Measurements from ENCODE around the gene SEPTIN1.
A peak's percentile ranks its signal among the peaks of the same experiment; 100 is the strongest.

Gene SEPTIN1, protein sequence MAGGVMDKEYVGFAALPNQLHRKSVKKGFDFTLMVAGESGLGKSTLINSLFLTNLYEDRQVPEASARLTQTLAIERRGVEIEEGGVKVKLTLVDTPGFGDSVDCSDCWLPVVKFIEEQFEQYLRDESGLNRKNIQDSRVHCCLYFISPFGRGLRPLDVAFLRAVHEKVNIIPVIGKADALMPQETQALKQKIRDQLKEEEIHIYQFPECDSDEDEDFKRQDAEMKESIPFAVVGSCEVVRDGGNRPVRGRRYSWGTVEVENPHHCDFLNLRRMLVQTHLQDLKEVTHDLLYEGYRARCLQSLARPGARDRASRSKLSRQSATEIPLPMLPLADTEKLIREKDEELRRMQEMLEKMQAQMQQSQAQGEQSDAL

DNA sequence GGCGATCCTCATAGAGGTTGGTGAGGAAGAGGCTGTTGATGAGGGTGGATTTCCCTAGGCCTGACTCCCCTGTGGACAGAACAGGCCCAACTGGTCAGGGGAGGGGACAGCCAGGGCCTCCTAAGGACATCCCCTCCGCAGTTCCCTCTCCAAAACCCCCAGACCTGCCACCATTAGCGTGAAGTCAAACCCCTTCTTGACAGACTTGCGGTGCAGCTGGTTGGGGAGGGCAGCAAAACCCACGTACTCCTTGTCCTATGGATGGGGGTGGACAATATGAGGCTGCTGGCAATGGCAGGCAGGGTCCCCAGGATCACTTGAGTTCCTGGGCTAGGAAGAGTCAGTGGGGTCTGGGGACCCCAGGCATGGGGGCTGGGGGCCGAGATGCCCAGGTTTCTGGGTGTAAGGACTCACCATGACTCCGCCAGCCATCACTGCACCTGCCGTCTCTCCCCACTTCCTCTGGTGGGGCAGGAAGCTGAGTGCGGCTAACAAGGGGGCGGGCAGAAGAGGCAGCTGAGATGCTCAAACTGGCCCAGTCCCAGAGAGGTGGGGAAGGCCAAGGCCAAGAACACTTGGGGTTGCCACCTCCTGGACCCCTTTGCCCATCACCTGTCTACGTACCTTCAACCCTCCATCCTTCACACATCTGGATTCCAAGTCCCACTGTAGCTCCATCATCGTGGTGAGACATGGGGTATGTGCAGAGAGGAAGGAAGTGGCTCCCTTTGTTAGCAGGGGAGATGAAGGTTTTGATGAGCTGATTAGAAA lies at the start of gene SEPTIN1:
Gene SEPTIN1 (minus strand): TSS at position 451 of the 771 bp plus-strand sequence. CDS start 19 bp downstream, at position 432.
- DNase-seq (ENCODE audit: low read depth in 2 of 2): peak; percentile 60 to 61

DNA sequence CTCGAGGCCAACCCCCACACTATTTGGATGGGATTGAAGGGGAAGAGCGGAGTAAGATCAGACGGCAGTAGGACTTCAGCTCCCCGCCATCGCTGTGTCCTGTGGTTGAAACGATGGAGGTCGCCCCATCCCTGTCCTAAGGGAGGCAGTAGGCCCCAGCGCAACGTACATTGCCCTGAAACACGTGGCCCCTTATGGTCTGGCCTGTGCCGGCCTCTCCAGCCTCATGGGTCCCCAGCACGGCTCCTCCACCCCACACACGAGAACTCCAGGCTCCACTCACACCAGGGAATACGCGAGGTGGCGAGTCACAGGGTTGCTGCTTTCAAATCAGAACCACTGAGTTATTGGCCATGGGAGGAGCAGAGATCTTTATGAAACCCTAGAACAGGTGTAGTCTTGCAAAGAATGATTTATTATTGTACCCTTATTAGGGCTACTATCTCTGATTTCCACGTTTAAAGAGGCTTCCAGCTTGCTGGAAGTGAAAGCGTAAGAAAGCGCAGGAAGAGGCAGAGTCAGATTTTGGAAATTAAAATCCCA lies 48.1 kb upstream of the SEPTIN1 start:
- peak in 1 of 2 donors; percentile 12 for DNase-seq (ENCODE audit: low read depth in 2 of 2)

DNA sequence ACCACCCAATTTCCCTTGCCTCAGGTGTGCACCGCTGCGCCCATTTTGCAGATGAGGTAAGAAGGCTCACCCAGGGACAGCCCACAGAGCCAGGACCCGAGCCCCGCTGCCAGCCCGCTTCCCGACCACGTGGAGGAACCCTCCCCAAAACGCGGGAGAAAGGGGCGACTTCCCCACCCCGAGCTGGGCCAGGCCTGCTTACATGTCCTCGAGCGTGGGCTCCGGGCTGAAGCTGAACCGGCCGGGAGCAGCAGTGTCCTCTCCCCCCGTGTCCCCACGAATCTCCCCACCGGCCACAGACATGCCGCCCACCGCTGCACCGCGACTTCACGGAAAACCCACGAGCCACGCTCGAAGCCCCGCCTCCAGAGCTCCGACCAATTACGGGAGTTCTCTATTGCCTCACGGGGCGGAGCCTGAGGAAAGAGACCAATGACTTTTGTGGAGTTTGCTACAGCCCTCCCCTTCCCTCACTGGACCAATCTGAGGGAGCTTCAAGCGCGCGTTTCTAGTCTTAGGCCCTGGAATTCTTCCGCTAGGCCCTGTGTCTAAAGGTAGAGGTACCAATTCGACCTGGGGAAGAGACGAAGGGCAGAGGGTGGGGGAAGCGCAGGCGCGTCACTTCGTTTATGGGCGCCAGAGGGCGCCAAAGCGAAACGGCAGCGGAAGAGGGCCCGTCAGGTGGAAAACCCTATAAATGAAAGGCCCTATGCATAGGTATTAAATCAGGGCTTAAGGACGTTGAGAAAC lies 47.5 kb upstream of the SEPTIN1 start, which contains the start of gene DCTPP1:
Gene DCTPP1 (minus strand): TSS at position 353 of the 750 bp plus-strand sequence. CDS start 50 bp downstream, at position 303.
- DNase-seq (ENCODE audit: low read depth in 2 of 2): peak; percentile 89 to 91

DNA sequence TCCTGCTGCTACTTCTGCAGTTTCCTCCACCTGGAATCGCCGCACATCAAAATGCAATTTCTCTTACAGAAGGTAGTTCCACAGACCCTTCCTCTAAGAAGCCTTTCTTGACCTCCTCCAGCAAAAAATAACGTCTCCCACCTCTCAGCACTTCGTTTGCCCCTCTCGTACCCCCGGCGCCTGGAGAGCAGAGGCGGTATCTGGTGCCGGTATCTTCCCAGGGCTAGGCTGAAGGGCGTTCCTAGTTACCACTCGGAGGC lies 47.0 kb upstream of the SEPTIN1 start:
- no peak for DNase-seq (ENCODE audit: low read depth in 2 of 2)

DNA sequence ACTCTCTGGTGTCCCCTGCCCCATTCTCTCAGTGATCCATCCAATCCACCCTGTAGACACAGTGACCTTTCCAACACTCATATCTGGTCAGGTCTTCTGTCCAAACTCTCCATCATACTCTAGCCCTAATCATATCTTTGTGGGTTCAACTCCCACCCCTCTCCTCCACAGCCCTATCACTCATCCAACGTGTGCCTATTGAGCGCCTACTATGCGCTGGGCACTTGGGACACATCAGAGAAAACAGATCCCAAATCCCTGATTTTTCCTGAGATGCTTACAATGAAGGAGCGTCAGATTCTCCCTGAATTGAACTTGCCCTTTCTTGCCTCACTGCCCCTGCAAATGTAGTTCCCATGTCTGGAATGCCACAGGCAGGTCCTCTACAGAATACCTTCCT lies 45.7 kb upstream of the SEPTIN1 start:
- DNase-seq (ENCODE audit: low read depth in 2 of 2): no peak

DNA sequence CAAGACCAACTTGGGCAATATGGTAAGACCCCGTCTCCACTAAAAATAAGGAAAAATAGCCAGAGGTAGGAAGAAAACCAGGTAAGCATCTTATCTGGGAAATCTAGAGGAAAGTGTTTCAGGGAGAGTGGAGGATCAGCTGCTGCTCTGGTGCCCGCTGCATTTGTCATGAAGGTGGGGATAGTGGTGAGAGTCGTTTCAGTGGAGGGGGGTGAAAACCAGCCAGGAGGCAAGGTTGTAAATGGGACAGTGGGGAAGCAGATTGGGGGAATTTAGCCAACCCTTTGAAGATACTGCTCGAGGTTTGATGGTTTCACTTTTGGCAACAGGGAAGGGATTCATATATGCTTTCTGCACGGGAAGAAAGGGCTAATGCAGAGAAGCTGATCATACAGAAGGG lies 38.6 kb upstream of the SEPTIN1 start:
- no peak for DNase-seq (ENCODE audit: low read depth in 2 of 2)

DNA sequence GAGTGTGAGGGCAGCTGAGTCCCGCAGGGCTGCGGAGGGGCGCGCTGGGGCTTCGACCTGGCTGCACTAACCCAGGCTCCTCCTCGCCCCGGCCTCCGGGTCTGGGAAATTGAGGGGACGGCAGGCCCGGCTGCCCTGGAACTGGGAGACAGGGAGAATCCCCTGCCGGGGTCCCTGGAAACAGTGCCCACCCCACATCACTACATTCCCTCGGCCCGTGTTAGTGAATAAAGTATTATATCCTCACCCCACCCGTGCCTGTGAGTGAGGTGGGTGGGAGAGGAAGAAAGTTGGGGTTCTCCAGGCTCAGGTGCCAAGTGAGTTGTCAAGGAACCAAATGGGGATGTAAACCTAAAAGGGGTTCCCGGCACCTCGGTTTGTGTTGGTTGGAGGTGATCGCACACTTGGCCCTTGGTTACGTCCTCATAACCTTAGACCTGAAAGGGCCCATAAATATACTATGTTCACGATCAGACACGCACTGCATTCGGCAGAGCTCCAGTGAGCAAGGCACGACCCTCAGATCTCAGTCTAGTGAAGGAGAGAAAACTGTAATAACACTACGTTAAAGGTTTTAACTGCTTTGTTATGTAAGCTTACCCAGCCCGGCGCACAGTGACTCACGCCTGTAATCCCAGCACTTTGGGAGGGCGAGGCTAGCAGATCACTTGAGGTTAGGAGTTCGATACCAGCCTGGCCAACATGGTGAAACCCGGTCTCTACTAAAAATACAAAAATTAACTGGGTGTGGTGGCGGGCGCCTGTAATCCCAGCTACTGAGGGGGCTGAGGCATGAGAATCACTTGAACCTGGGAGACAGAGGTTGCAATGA lies 36.2 kb upstream of the SEPTIN1 start:
- no peak for DNase-seq (ENCODE audit: low read depth in 2 of 2)

DNA sequence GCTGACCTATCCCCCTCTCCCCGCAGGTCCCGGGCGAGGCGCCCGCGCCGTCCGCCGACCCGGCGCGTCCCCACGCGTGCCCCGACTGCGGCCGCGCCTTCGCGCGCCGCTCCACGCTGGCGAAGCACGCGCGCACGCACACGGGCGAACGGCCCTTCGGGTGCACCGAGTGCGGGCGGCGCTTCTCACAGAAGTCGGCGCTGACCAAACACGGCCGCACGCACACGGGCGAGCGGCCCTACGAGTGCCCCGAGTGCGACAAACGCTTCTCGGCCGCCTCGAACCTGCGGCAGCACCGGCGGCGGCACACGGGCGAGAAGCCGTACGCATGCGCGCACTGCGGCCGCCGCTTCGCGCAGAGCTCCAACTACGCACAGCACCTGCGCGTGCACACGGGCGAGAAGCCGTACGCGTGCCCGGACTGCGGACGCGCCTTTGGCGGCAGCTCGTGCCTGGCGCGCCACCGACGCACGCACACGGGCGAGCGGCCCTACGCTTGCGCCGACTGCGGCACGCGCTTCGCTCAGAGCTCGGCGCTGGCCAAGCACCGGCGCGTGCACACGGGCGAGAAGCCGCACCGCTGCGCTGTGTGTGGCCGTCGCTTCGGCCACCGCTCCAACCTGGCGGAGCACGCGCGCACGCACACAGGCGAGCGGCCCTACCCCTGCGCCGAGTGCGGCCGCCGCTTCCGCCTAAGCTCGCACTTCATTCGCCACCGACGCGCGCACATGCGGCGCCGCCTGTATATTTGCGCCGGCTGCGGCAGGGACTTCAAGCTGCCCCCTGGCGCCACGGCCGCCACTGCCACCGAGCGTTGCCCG lies 35.4 kb upstream of the SEPTIN1 start:
- DNase-seq (ENCODE audit: low read depth in 2 of 2): peak; percentile 81 to 82

DNA sequence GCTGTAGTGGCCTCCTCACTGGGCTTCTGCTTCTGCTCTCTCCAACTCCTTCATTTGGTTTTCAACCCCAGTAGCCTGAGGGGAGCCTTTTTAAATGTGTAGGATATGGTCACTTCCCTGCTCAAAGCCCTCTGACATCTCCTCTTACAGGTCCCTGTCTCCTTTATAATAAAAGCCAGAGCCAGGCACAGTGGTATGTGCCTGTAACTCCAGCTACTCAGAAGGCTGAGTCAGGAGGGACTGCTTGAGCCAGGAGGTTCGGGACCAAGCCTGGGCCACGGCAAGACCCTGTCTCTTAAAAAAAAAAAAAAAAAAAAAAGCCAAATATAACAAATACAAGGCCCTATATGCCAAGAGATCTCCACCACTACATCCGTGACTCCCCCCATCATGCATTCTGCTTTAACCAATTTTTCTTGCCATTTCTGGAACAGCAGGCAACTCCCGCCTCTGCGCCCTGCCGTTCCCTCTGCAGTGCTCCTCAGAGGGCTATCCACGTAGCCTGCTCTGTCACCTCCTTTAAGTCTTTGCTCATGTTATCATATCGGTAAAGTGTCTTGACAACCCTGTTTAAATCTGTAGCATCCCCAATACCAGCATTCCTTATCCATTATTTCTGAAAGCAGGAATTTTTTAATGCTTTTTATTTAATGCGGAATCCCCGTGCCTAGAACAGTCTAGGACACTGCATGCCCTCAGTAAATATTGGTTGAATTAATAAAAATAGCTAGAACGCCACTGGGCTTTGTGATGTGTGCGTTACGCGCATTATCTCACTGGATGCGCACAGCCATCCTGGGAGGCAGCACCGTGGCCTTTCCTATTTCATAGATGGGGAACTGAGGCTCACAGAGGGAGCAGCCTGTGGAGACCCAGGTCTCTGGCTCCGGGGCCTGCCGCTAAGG lies 34.5 kb upstream of the SEPTIN1 start:
- no peak for DNase-seq (ENCODE audit: low read depth in 2 of 2)

DNA sequence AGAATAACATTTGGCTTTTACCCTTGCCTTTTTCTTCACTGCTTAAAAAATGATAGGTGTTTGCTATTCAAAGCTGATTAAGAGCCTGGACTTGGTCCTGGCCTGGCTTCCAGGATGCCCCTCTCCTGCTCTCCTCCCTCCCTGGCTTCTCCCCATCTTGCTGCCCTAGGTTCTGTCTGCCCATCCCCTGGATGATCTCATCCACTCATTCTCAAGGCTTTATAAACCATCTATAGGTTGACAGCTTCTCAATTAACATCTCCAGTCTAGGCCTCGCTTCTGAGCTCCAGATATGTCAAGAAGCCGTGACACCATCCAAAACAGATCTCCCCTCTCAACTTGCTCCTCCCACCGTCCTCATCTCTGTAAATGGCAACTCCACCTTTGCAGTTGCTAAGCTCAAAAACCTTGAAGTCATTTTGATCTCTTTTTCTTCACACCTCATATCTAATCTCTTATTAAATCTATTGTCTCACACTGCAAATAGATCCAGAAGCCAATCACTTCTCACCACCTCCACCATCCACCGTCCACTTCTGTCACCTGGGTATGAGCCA lies 33.8 kb upstream of the SEPTIN1 start:
- no peak for DNase-seq (ENCODE audit: low read depth in 2 of 2)

DNA sequence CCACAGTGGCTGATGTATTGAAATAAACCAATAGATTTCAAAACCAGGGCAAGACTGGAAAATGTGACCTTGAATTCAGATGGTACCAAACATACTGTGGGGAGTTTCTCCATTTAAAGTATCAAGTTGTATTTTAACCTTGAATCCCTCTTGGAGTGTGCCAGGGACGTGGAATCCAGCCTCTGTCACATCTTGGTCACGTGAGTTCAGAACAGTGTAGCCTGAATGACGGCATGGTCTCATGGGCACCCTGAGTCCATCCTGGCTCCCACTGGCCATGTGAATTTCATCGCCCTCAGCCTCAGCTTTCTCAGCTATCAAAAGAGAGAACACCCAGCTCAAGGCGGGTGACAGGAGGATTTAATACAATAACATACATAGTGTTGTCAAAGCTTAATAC lies 31.8 kb upstream of the SEPTIN1 start:
- no peak for DNase-seq (ENCODE audit: low read depth in 2 of 2)

DNA sequence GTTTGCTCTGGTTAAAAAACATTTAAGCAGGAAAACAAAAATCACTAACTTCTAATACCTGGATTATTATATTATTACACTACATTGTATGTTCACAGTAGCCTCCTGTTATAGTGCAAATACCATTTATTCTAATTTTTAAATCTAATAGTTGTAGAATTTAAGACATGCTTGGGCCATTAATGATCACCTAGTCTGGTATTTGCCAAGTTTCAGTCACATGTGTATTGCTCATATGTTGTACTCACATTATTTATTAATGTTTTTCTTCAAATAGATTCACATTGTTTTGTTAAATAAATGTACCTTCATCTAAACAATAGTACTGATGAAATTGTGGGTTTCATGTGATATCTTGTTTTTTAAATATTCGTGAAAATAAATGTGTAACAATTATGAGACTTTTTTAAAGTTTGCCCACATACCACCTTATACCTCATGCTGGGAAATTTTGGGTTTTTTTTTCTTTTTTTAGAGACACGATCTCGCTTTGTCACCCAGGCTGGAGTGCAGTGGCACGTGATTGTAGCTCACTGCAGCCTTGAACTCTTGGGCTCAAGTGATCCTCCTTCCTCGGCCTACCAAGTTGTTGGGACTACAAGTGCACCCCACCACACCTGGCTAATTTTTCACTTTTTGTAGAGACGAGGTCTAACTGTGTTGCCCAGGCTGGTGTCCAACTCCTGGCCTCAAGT lies 30.9 kb upstream of the SEPTIN1 start:
- DNase-seq (ENCODE audit: low read depth in 2 of 2): no peak

DNA sequence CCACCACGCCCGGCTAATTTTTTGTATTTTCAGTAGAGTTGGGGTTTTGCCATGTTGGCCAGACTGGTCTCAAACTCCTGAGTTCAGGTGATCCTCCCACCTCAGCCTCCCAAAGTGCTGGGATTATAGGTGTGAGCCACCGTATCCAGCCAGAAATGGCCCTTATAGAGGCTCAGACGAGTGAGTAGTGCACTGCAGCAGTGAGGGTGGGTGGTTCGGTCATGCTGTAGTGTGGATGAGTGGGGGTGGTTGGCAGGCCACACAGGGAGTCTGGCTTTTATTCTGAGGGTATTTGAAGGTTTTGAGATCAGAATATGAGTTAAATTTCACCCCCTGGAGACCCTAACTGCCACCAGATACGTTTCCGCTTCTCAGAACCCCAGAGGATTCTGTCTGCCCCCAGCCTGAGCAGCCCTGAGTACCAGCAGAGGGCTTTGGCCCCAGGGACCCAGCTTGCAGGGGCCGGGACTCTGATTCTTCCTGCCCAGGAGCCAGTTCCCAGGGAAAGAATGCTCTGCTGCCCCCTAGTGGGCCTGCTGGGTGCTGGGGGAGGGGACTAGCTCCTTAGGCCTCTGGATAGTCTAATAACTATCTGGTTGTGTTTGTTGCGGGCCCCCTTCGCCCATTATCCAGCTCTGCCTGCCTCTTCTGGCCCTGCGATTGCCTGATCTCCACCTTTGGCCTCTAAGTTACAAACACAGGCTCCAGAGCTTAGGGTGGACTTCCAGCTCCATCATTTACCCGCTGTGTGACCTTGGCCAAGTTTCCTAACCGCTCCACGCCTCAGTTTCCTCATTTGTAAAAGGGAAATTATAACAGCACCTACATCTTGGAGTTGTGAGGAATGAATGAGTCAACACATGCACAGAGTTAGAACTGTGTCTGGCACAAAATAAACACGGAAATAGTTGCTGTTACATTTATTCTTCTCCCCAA lies 27.0 kb upstream of the SEPTIN1 start:
- peak; percentile 90 to 96 for DNase-seq (ENCODE audit: low read depth in 2 of 2)

DNA sequence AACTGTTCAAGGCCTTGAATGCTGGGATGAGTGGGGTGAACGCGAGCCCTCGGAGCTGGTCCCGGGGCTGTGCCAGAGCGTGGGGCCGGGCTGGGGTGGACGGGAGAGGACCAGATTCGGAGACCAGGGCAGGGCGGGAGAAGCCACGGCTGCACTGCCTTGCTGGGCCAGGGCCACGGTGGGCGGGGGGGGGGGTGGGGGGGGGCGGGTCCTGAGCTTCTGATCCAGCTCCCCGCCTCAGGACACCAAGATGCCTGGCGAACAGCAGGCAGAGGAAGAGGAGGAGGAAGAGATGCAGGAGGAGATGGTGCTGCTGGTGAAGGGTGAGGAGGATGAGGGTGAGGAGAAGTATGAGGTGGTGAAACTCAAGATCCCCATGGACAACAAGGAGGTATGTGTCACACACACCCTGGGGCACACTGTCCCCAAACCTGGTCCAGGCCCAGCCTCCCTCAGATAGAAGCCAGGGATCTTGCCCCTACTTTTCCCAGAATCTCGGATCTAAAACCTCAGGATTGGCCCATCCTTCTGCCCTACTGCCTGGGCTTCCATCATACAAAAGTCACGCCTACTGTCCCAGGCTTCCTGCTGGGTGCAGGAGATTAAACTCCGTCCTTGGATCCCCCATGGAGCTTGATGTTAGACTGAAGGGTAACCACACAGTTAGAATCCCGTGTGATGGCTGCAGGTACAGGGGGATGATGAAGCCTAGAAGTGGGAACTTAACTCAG lies 25.6 kb upstream of the SEPTIN1 start:
- DNase-seq (ENCODE audit: low read depth in 2 of 2): no peak

DNA sequence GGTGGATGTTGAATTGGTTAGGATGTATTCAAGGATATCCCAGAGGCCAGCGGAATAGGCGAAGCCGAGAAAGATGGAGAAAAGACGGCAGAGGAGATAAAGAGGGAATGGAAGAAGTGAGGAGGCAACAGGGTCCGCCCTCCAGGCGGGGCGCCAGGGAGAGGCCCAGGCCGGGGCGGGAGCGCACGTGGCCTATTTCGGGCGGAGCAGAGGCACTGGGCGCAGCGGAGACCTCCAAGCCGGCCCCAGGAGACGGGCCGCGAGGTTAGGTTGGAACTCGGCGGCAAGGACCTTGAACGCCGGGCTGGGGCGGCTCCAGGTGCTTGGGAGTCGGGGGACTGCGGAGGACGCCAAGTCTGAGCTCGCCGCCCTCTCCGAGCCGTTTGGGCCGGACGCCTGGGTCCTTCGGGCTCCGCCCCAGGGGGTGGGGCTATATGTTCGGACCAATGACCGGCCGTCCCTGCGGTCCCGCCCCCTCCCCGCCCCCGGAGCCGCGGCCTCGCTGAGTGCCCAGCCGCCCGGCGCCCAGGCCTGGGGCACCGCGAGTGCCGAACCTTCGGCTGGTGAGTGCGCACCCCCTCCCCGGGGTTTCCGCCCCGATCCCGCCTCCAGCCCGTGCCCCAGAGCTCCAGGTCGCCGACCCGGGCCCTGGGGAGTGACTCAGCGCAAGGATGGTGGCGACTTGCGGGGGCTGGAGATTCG lies 24.9 kb upstream of the SEPTIN1 start, which contains the start of gene ZNF771:
Gene ZNF771 (plus strand): TSS at position 505 of the 702 bp plus-strand sequence. CDS start 448 bp downstream, outside the sequence.
- peak; percentile 82 to 97 for DNase-seq (ENCODE audit: low read depth in 2 of 2)

DNA sequence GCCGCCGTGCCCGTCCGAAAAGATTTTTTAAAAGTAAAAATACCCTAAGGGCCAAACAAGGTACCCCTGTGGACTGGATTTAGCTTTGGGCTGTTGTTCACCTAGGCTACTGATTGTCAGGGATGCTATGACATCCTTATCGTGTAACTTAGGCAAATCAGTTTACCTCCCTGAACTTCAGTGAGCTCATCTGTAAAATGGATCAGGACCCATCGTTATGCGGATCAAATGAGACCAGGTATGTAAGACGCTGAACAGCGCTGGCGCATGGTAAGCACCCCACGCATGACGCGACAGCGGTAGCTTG lies 24.4 kb upstream of the SEPTIN1 start:
- DNase-seq (ENCODE audit: low read depth in 2 of 2): no peak
